Fibroblast of lung (primary cell): ENCODE data around the gene TARS3.

Experiments used
- EZH2 ChIP-seq: IDR thresholded peaks from 2 replicates; pipeline ENCODE4 v1.5.1; 2012; ENCODE audit warnings: low read length, control low read depth, mild to moderate bottlenecking; ENCODE audit errors: missing control alignments
- TF ChIP-seq, protein P1 (sequence below), 2 donors: IDR thresholded peaks in 1 of 2; conservative IDR thresholded peaks in 1 of 2; 1 replicate in 1 of 2; 2 replicates in 1 of 2; pipeline ENCODE4 v1.5.1; 2011 to 2012; ENCODE audit warnings: low read length in 2 of 2, control low read depth in 1 of 2, inconsistent platforms in 1 of 2, low read depth in 1 of 2, mild to moderate bottlenecking in 1 of 2

DNA sequence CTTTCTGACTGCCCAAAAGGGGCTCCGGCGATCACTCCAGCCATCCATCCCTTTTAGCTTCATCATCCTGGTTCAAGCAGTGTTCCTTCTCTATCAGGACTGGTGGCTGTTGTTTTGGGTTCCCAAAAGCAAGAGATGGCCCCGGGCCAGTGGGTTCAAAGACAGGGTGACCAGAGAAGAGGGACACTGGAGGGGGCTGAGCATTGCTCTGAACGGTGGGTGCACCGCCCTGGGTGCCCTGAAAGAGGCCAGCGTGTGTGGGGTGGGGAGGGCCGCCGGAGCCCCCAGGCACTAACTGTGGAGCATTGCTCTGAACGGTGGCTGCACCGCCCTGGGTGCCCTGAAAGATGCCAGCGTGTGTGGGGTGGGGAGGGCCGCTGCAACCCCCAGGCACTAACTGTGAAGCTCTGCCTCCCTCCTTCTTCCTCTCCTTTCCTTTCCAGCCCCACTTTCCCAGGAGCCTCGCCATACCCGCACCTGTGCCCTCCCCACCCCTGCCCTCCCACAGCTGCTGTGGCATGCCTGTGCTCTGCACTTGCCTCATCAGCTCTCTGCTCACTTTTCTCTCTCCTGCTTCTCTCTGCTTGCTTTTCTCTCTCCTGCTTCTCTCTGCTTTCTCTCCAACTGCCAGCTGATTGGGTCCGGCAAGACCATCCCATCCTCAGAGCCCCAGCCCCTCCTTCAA, 41.6 kb upstream of the TARS3 start:
- TF ChIP-seq, protein P1, sequence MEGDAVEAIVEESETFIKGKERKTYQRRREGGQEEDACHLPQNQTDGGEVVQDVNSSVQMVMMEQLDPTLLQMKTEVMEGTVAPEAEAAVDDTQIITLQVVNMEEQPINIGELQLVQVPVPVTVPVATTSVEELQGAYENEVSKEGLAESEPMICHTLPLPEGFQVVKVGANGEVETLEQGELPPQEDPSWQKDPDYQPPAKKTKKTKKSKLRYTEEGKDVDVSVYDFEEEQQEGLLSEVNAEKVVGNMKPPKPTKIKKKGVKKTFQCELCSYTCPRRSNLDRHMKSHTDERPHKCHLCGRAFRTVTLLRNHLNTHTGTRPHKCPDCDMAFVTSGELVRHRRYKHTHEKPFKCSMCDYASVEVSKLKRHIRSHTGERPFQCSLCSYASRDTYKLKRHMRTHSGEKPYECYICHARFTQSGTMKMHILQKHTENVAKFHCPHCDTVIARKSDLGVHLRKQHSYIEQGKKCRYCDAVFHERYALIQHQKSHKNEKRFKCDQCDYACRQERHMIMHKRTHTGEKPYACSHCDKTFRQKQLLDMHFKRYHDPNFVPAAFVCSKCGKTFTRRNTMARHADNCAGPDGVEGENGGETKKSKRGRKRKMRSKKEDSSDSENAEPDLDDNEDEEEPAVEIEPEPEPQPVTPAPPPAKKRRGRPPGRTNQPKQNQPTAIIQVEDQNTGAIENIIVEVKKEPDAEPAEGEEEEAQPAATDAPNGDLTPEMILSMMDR (conservative IDR thresholded peaks at IDR 0.05 in 1 of 2, IDR thresholded peaks at IDR 0.05 in 1 of 2; ENCODE audit: low read depth in 1 of 2, low read length in 2 of 2): no peak
- no peak for TF ChIP-seq EZH2
